Putamen (tissue), 1 donor: ENCODE results near the gene SPDYE1.

Experiments used
- DNase-seq: peaks from one replicate; pipeline ENCODE4 v3.0.0-alpha.2; 2016; ENCODE audit warnings: low spot score

Gene SPDYE1

GRCh38 chr7:44044315-44045225 is 46.9 kb downstream of the SPDYE1 start, which contains the start of gene DBNL:
DBNL (plus strand) TSS chr7:44044702; CDS start chr7:44044738, 36 bp downstream.
- peak; percentile 92 for DNase-seq

GRCh38 chr7:44045226-44046014 is 47.7 kb downstream of the SPDYE1 start:
- DNase-seq = no peak

- no peak for DNase-seq
Measured at GRCh38 chr7:44046321-44047061, 48.8 kb downstream of the SPDYE1 start.

- no peak for DNase-seq
Measured at GRCh38 chr7:44048031-44048795, 50.5 kb downstream of the SPDYE1 start.

- no peak for DNase-seq
Measured at GRCh38 chr7:44050121-44050914, 52.6 kb downstream of the SPDYE1 start.

GRCh38 chr7:44050915-44051560 is 53.3 kb downstream of the SPDYE1 start:
- DNase-seq = no peak

GRCh38 chr7:44051611-44052220 is 54.0 kb downstream of the SPDYE1 start:
- no peak for DNase-seq

GRCh38 chr7:44052771-44053365 is 55.2 kb downstream of the SPDYE1 start:
- DNase-seq = no peak

GRCh38 chr7:44056681-44057080 is 59.0 kb downstream of the SPDYE1 start:
- no peak for DNase-seq

- no peak for DNase-seq
Measured at GRCh38 chr7:44057181-44057848, 59.6 kb downstream of the SPDYE1 start.

GRCh38 chr7:44057849-44058758 is 60.4 kb downstream of the SPDYE1 start:
- DNase-seq = no peak

- no peak for DNase-seq
Measured at GRCh38 chr7:44058759-44059218, 61.1 kb downstream of the SPDYE1 start.

- DNase-seq = no peak
Measured at GRCh38 chr7:44059219-44060090, 61.8 kb downstream of the SPDYE1 start.
